ENCODE measurements around the gene ANP32B.

ANP32B gene

GRCh38 chr9:98024702-98025101 is 41.6 kb downstream of the ANP32B start:
- DNase-seq = no peak

DNA sequence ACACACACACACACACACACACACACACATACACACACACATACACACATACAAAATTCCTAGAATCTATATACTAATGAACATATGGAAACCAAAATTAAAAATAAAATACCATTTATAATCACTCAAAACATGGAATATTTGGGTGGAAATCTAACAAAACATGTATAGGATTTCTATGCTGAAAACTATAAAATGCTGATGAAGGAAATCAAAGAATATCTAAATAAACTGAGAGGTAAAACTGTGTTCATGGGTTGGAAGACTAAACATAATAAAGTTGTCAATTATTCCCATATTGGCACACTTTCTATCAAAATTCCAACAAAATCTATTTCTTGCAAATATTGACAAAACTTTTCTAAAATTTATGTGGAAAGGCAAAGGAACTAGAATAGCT is 48.0 kb downstream of the ANP32B start:
- no peak for DNase-seq

DNA sequence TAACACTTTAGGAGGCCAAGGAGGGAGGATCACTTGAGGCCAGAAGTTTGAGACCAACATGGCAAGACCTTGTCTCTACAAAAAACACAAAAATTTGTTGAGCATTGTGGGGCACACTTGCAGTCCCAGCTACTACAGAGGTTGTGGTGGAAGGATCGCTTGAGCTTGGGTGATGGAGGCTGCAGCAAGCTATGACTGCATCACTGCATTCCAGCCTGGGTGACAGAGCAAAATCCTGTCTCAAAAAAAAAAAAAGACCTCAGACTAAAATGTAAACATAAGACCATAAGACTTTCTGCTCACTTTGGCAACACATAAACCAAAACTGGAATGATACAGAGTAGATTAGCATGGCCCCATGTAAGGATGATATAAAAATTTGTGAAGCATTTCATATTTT is 48.8 kb downstream of the ANP32B start:
- DNase-seq = no peak

GRCh38 chr9:98034593-98035546 is 51.7 kb downstream of the ANP32B start:
- DNase-seq = peak; percentile 55

DNA sequence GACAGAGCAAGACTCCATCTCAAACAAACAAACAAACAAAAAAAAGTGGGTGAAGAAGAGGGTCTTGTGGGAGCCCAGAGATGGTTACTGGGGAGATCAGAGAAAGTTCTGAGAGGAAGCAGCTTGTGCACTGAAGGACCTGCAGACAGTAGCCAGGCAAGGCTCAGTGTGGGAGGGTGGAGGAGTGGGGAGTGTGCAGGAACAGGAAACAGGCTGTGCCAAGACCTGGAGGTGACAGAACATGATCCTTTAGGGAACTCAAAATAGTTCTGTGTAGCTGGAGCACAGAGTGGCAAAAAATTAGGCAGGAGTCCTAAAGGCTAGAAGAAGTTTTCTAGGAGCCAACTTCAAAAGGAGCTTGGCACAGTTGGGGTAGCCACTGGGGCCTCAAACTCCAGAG is 54.2 kb downstream of the ANP32B start:
- no peak for DNase-seq

GRCh38 chr9:98038958-98039357 is 55.8 kb downstream of the ANP32B start:
- DNase-seq = no peak

- no peak for DNase-seq
These were observed 56.5 kb downstream of the ANP32B start for GRCh38 chr9:98039607-98040017.

DNA sequence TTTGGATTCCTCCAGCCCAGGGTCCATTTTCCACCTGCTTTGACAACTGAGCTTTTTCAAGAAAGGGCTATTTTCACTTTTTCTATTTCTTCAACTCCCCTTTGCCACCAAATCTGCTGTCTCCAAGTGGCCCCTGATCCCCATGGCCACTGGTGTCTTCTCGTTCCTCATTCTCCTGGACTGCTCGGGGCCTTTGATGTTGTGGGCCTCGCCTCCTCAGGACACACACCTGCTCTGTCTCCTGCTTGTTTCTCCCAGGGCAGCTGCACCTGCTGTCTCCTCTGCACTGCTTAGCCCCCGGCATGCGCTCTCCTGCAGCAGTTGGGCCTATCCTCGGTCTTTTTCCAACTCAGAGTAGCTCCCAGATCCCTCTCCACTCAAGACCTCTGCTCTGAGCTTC is 57.1 kb downstream of the ANP32B start:
- DNase-seq = no peak

- DNase-seq = no peak
These were observed 60.8 kb downstream of the ANP32B start for GRCh38 chr9:98043915-98044314.

DNA sequence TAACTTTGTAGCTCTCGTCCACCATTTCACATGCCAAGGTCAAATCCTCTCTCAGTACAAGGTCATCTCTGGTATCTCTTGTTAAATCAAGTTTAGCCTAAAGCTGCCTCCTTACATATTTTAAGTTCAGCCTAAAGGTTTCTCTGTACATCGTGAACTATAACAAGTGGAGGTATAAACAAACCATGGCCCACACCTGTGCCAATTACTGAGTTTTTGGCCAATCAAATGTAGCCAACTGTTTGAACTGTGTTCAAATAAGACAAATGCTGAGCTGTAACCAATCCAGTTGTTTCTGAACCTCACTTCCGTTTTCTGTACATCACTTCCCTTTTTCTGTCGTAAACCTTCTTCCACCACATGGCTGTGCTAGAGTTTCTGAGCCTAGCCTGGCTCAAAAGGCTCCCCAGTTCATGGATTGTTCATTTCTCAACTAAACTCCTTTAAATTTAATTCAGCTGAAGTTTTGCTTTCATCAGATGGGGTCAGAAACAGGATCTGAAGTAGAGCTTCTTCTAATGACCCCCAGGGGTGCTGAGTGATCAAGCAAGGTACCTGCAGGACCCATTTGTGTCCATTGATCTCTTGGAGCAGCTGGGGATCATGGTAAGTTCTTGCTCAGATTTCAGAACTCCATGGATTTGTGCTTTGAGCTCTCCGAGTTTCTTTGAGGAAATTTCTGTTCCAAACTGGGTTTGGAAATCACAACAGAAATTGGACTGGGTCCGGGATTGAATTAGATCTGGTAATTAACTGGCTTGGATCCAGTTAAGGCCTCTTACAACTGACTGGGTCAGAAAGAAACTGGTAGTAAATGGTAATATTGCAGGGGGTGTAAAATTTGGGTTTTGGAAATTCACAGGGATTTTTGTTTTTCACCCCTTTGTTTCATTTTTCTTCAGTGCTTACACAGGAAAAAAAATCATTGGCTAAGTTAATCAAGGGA is 62.4 kb downstream of the ANP32B start:
- DNase-seq = no peak

- no peak for DNase-seq
These were observed 63.0 kb downstream of the ANP32B start for GRCh38 chr9:98046180-98046543.

DNA sequence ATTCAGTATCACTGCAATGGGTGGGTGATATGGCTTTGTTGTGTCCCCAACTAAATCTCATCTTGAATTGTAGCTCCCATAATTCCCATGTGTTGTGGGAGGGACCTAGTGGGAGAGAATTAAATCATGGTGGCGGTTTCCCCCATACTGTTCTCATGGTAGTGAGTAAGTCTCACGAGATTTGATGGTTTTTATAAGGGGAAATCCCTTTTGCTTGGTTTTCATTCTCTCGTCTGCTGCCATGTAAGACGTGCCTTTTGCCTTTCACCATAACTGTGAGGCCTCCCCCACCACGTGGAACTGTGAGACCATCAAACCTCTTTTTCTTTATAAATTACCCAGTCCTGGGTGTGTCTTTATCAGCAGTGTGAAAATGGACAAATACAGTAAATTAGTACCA is 63.9 kb downstream of the ANP32B start:
- no peak for DNase-seq

DNA sequence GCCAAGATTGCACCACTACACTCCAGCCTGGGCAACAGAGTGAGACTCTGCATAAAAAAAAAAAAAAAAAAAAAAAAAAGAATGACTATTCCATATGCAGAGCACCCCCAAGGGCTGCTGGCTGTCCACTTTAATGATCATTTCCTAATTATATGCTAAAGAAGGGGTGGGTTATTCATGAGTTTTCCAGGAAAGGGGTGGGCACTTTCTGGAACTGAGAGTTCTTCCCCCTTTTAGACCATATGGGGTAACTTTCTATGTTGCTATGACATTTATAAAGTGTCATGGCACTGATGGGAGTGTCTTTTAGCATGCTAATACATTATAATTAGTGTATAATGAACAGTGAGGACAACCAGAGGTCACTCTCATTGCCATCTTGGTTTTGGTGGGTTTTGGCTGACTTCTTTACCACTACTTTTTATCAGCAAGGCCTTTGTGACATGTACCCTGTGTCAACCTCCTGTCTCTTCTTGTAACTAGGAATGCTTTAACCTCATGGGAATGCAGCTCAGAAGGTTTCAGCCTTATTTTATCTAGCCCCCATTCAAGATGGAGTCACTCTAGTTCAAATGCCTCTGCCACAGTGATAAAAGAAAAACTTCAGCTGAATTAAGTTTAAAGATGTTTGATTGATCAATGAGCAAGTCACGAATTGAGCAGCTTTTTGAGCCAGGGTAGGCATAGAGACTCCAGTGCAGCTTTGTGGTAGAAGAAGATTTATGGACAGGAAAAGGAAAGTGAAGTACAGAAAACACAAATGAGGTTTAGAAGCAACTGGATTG is 66.3 kb downstream of the ANP32B start:
- no peak for DNase-seq

DNA sequence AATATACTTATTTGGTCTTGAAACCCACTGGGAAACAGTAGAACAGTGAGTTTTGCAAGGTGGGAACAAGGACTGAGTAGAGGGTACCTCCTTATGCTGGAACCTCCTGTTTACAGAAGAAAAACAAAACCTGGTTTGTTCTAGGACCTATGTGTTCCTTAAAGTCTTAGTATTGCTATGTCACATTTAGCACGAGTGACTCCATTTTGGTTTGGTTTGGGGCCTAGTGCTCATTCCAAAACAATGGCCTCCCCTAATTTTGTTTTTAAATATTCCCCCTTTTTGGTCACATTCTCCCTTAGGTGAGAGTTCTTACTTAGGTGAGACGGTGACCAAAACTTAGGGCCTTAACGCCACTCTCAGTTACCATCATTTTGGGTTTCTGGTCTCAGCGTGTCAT is 67.2 kb downstream of the ANP32B start:
- DNase-seq = no peak

DNA sequence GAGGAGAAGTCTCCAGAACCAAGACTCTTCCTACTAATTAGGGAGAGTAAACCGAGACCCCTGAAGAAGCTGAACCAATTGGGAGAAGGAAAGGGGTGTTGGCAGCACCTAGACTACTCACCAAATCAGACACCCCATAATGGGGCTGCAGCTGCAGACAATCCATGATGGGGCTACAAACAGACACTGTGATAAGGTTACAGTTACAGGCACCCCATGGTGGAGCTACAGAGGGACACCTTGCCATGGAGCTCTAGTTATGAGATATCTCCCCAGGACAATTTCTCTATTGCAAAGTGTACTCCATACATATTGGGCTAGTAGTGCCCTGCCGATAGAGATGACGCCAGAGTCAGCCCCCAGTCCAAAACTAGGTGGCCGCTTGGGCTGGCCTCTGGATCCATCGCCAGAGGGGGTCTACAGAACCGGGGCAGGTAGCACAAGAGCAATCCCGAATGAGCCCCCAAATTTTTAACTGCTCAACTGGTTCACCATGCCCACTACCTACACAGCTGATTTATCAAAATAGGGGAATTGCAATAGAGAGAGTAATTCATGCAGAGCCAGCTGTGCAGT is 71.3 kb downstream of the ANP32B start:
- DNase-seq = no peak

DNA sequence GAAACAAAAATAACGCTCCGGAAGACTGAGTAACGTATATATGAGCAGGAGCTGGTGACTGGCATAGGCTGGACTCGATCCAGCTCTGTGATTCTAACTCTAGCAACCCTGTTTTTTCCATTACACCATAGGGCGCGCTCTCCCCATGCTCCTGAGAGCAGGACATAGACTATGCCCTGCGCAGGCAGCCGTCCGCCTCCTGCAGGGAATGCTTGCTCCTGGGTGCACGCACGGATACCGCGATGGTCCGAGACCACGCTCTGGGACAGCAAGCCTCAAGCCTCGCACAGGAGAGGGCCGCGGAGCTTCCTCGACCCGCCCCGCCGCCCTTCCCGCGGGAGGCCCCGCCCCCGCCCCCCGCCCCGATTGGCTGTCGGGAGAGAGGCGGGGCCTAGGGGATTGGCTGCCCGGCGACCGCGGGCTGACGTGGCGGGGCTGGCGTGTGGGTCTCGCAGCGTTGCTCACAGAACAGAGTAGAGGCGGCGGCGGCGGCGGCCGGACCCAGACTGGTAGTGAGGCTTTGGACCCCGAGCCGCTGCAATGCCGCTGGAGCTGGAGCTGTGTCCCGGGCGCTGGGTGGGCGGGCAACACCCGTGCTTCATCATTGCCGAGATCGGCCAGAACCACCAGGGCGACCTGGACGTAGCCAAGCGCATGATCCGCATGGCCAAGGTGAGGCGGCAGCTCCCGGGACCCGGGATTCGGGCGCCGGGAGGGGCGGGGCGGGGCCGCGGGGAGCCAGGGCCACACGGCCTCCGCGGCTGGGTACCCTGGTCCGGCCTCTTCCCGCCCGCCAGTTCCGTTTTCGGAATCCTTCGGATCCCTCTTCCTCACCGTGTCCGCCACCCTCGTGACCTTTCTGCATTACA is 73.4 kb downstream of the ANP32B start, which contains the start of gene NANS:
Gene NANS (plus strand): TSS at position 464 of the 869 bp plus-strand sequence. CDS start 77 bp downstream, at position 541.
- peak; percentile 93 for DNase-seq

GRCh38 chr9:98057138-98057799 is 74.1 kb downstream of the ANP32B start:
- peak; percentile 25 for DNase-seq

DNA sequence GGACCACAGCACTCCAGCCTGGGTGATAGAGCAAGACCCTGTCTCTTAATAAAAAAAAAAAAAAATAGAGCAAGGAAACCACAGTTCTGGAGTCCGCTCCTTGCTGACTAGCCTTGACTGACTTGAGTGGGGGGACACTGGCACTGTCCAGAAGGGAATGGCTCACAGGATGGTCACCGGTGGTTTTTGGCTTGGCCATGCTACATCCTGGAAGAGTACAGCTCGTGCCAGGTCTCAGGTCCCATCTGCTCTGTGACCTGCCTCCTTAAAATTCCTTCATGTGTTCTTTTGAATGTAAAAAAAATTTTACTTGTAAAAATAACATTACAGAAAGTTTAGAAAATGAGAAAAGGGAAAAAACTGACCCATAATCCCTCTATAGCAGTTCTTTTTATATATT is 79.0 kb downstream of the ANP32B start:
- DNase-seq = no peak

GRCh38 chr9:98064623-98065392 is 81.7 kb downstream of the ANP32B start:
- no peak for DNase-seq
